AG09309 (cell line): ENCODE results near the gene LCNL1.

Experiments used
- DNase-seq: peaks from one replicate; pipeline ENCODE4 v3.0.0-alpha.2; 2010; ENCODE audit warnings: low read depth
- H3K4me3 ChIP-seq: 2 replicates; pipeline ENCODE4 v1.5.1; 2011; ENCODE audit warnings: mild to moderate bottlenecking, low read depth, low read length, moderate library complexity; ENCODE audit not compliant: control insufficient read depth
- CTCF ChIP-seq: IDR thresholded peaks from 2 replicates; pipeline ENCODE4 v1.5.1; 2011; ENCODE audit warnings: mild to moderate bottlenecking, low read depth, low read length, inconsistent platforms; ENCODE audit not compliant: insufficient read depth, control insufficient read depth; ENCODE audit errors: missing control alignments

Gene LCNL1

GRCh38 chr9:136939996-136940525 lies 42.7 kb upstream of the LCNL1 start:
- TF ChIP-seq CTCF = no peak
- DNase-seq = no peak

GRCh38 chr9:136940526-136941230 lies 42.1 kb upstream of the LCNL1 start:
- H3K4me3 ChIP-seq = no peak overlapping the region

More at GRCh38 chr9:136939996-136940525, 42.7 kb upstream of the LCNL1 start:
- no peak overlapping the region for H3K4me3 ChIP-seq

GRCh38 chr9:136941231-136942111 lies 41.3 kb upstream of the LCNL1 start:
- TF ChIP-seq CTCF = no peak
- H3K4me3 ChIP-seq = no peak overlapping the region
- no peak for DNase-seq

More at GRCh38 chr9:136940526-136941230, 42.1 kb upstream of the LCNL1 start:
- no peak for DNase-seq
- TF ChIP-seq CTCF = no peak

GRCh38 chr9:136942112-136942880 lies 40.5 kb upstream of the LCNL1 start:
- TF ChIP-seq CTCF = no peak
- DNase-seq = no peak

GRCh38 chr9:136942881-136943230 lies 39.9 kb upstream of the LCNL1 start:
- no peak for DNase-seq
- TF ChIP-seq CTCF = no peak
- H3K4me3 ChIP-seq = peak overlapping the region; percentile 97

More at GRCh38 chr9:136942112-136942880, 40.5 kb upstream of the LCNL1 start:
- no peak overlapping the region for H3K4me3 ChIP-seq
